Measurements from ENCODE around the gene CSTF3. TPM values are rescaled to one million over a fixed set of nuclear protein-coding genes. Genes with fewer than 3 reads are reported as not detected.
"Not testable (repeated sequence)": the region's sequence is repeated elsewhere in the genome, so short reads cannot be mapped to it uniquely, and the experiment has no call there.

CSTF3 gene
- total and polyA plus RNA-seq, 2 donors: 15.6 to 44.0 TPM

GRCh38 chr11:33059331-33060007 lies 101.8 kb downstream of the CSTF3 start:
- no peak for DNase-seq (ENCODE audit: extremely low spot score)
- 80% methylated on average over 5 of the region's 5 CpGs for WGBS
- Histone ChIP-seq H3K4me3 (ENCODE audit: low read depth, low read length) (no peak overlapping the region), H3K4me1 (ENCODE audit: insufficient read depth) (no peaks in the 10 kb centered on the region), H3K36me3 (ENCODE audit: insufficient read depth) (no peaks in the 10 kb centered on the region), H3K27ac (ENCODE audit: low read depth) (no peak overlapping the region)

- no peaks in the 10 kb centered on the region for H3K4me1 ChIP-seq (ENCODE audit: insufficient read depth)
- no peak for DNase-seq (ENCODE audit: extremely low spot score)
- WGBS: 93% methylated on average over 1 of the region's 1 CpG
- no peak overlapping the region for H3K27ac ChIP-seq (ENCODE audit: low read depth)
- H3K36me3 ChIP-seq (ENCODE audit: insufficient read depth): no peaks in the 10 kb centered on the region
- no peak overlapping the region for H3K4me3 ChIP-seq (ENCODE audit: low read depth, low read length)
Observed at GRCh38 chr11:33057284-33057683, 104.0 kb downstream of the CSTF3 start.

GRCh38 chr11:33055375-33055774 lies 105.9 kb downstream of the CSTF3 start:
- Histone ChIP-seq H3K4me3 (ENCODE audit: low read depth, low read length) (no peak overlapping the region), H3K36me3 (ENCODE audit: insufficient read depth) (no peaks in the 10 kb centered on the region), H3K27ac (ENCODE audit: low read depth) (no peak overlapping the region), H3K4me1 (ENCODE audit: insufficient read depth) (no peaks in the 10 kb centered on the region)
- no peak for DNase-seq (ENCODE audit: extremely low spot score)

GRCh38 chr11:33052231-33052630 lies 109.0 kb downstream of the CSTF3 start:
- Histone ChIP-seq H3K4me1 (ENCODE audit: insufficient read depth) (no peaks in the 10 kb centered on the region), H3K4me3 (ENCODE audit: low read depth, low read length) (no peak overlapping the region), H3K36me3 (ENCODE audit: insufficient read depth) (no peaks in the 10 kb centered on the region), H3K27ac (ENCODE audit: low read depth) (no peak overlapping the region)
- WGBS: 79% methylated on average over 2 of the region's 2 CpGs
- no peak for DNase-seq (ENCODE audit: extremely low spot score)

GRCh38 chr11:33049565-33050408 lies 111.5 kb downstream of the CSTF3 start:
- not testable (repeated sequence) for H3K27ac ChIP-seq (ENCODE audit: low read depth); DNase-seq (ENCODE audit: extremely low spot score); H3K36me3 ChIP-seq (ENCODE audit: insufficient read depth); H3K4me3 ChIP-seq (ENCODE audit: low read depth, low read length); H3K4me1 ChIP-seq (ENCODE audit: insufficient read depth)
- WGBS: 74% methylated on average over 3 of the region's 3 CpGs

- not testable (repeated sequence) for H3K36me3 ChIP-seq (ENCODE audit: insufficient read depth); DNase-seq (ENCODE audit: extremely low spot score)
Observed at GRCh38 chr11:33048701-33049100, 112.6 kb downstream of the CSTF3 start.

GRCh38 chr11:33045551-33046255 lies 115.6 kb downstream of the CSTF3 start:
- Histone ChIP-seq H3K36me3 (ENCODE audit: insufficient read depth) (peaks cover 4% of the 10 kb centered on the region), H3K4me1 (ENCODE audit: insufficient read depth) (peaks cover 1% of the 10 kb centered on the region), H3K4me3 (ENCODE audit: low read depth, low read length) (no peak overlapping the region), H3K27ac (ENCODE audit: low read depth) (no peak overlapping the region)
- 85% methylated on average over 8 of the region's 8 CpGs for WGBS
- DNase-seq (ENCODE audit: extremely low spot score): no peak

More at GRCh38 chr11:33048701-33049100, 112.6 kb downstream of the CSTF3 start:
- not testable (repeated sequence) for H3K4me1 ChIP-seq (ENCODE audit: insufficient read depth); H3K27ac ChIP-seq (ENCODE audit: low read depth); H3K4me3 ChIP-seq (ENCODE audit: low read depth, low read length)
- WGBS: 88% methylated on average over 6 of the region's 6 CpGs

GRCh38 chr11:33044285-33044756 lies 117.0 kb downstream of the CSTF3 start:
- peaks cover 1% of the 10 kb centered on the region for H3K4me1 ChIP-seq (ENCODE audit: insufficient read depth)
- H3K27ac ChIP-seq (ENCODE audit: low read depth): no peak overlapping the region
- H3K4me3 ChIP-seq (ENCODE audit: low read depth, low read length): no peak overlapping the region
- 89% methylated on average over 4 of the region's 4 CpGs for WGBS
- H3K36me3 ChIP-seq (ENCODE audit: insufficient read depth): peaks cover 4% of the 10 kb centered on the region
- no peak for DNase-seq (ENCODE audit: extremely low spot score)

GRCh38 chr11:33043221-33043830 lies 118.0 kb downstream of the CSTF3 start:
- H3K4me3 ChIP-seq (ENCODE audit: low read depth, low read length): no peak overlapping the region
- DNase-seq (ENCODE audit: extremely low spot score): no peak
- no peak overlapping the region for H3K27ac ChIP-seq (ENCODE audit: low read depth)
- peaks cover 4% of the 10 kb centered on the region for H3K36me3 ChIP-seq (ENCODE audit: insufficient read depth)
- WGBS: 71% methylated on average over 2 of the region's 2 CpGs
- H3K4me1 ChIP-seq (ENCODE audit: insufficient read depth): peaks cover 1% of the 10 kb centered on the region

GRCh38 chr11:33040862-33041453 lies 120.3 kb downstream of the CSTF3 start:
- peaks cover 1% of the 10 kb centered on the region for H3K4me1 ChIP-seq (ENCODE audit: insufficient read depth)
- 57% methylated on average over 5 of the region's 5 CpGs for WGBS
- no peak overlapping the region for H3K4me3 ChIP-seq (ENCODE audit: low read depth, low read length)
- peaks cover 4% of the 10 kb centered on the region for H3K36me3 ChIP-seq (ENCODE audit: insufficient read depth)
- no peak for DNase-seq (ENCODE audit: extremely low spot score)
- H3K27ac ChIP-seq (ENCODE audit: low read depth): no peak overlapping the region

- DNase-seq (ENCODE audit: extremely low spot score): no peak
- H3K4me3 ChIP-seq (ENCODE audit: low read depth, low read length): peak overlapping the region; percentile 78
- 4% methylated on average over 30 of the region's 30 CpGs for WGBS
- peaks cover 1% of the 10 kb centered on the region for H3K4me1 ChIP-seq (ENCODE audit: insufficient read depth)
- H3K36me3 ChIP-seq (ENCODE audit: insufficient read depth): peaks cover under 1% of the 10 kb centered on the region
- H3K27ac ChIP-seq (ENCODE audit: low read depth): peak overlapping the region; percentile 92
Observed at GRCh38 chr11:33040033-33040861, 121.0 kb downstream of the CSTF3 start.

- under 1% methylated on average over 84 of the region's 84 CpGs for WGBS
- H3K36me3 ChIP-seq (ENCODE audit: insufficient read depth): no peaks in the 10 kb centered on the region
- H3K4me1 ChIP-seq (ENCODE audit: insufficient read depth): peaks cover 1% of the 10 kb centered on the region
- DNase-seq (ENCODE audit: extremely low spot score): peak; percentile 84
- H3K4me3 ChIP-seq (ENCODE audit: low read depth, low read length): peak within 1 kb of the TSS; percentile 78
- peak within 1 kb of the TSS; percentile 92 for H3K27ac ChIP-seq (ENCODE audit: low read depth)
Observed at GRCh38 chr11:33039274-33040032, 121.8 kb downstream of the CSTF3 start, which contains the start of gene TCP11L1. Gene TCP11L1 (plus strand): TSS chr11:33039572. CDS start chr11:33043774, 4,202 bp downstream.

All from urinary bladder (tissue), 4 donors.